ENCODE measurements around the gene JMJD8. TPM values are rescaled to one million over a fixed set of nuclear protein-coding genes. Genes with fewer than 3 reads are reported as not detected.

Gene JMJD8
- total RNA-seq, 1 experiment from 2014 or later = 73.9 TPM

GRCh38 chr16:721765-722540 lies 37.8 kb upstream of the JMJD8 start:
- TF ChIP-seq POLR2AphosphoS5 (IDR thresholded peaks at IDR 0.05; ENCODE audit: low read depth, low read length) (no peak; the same call in 1 of the 2 replicates), SIN3A (IDR thresholded peaks at IDR 0.05; ENCODE audit: borderline replicate concordance, insufficient read depth, low read depth, low read length) (no peak), TCF7L2 (IDR thresholded peaks at IDR 0.05; ENCODE audit: low read depth, low read length) (no peak), REST (IDR thresholded peaks at IDR 0.05; ENCODE audit: insufficient read depth in 1 of 2, low read depth in 2 of 2, low read length in 1 of 2) (no peak), CTCF (IDR thresholded peaks at IDR 0.05) (no peak)
- ATAC-seq (no peak), DNase-seq (ENCODE audit: low read depth, low spot score) (no peak)
- in situ Hi-C loops (cut with HindIII; ENCODE audit: low pct_unique_long_range_greater_than_20kb, low sequenced_read_pairs) = no loop called here
- ChIA-PET POLR2A (interaction anchor here (0.6 to 1.2 kb wide), 2 partner anchors 9 to 284 kb away, joined by 5 to 8 read pairs; no protein-coding TSS in a partner anchor), CTCF (interaction anchor here (0.6 kb wide), 2 partner anchors 18 to 87 kb away, joined by 3 read pairs; no protein-coding TSS in a partner anchor)
- peaks cover 42% of the 10 kb centered on the region for H3K4me1 ChIP-seq (ENCODE audit: control insufficient read depth, insufficient read depth, low read length)
- H3K27me3 ChIP-seq (ENCODE audit: control insufficient read depth, insufficient read depth, low read length) = no peaks in the 10 kb centered on the region
- intact Hi-C loops (cut with micrococcal nuclease; ENCODE audit: unreplicated experiment) = no loop called here
- TSS peak; percentile 56 for BruUV-seq (replicated peaks)
- no peaks in the 10 kb centered on the region for H3K9me3 ChIP-seq (ENCODE audit: control insufficient read depth, insufficient read depth, low read depth, low read length)
- no peaks in the 10 kb centered on the region; the same call in 1 of the 2 replicates for H3K36me3 ChIP-seq (ENCODE audit: control insufficient read depth, insufficient read depth, low read length)
- peak overlapping the region; percentile 46 to 77 for H3K4me3 ChIP-seq (ENCODE audit: low read depth in 2 of 2, low read length in 2 of 2)
- peak overlapping the region; percentile 72 for H3K27ac ChIP-seq (ENCODE audit: low read length)

- no peaks in the 10 kb centered on the region for H3K9me3 ChIP-seq (ENCODE audit: control insufficient read depth, insufficient read depth, low read depth, low read length)
- intact Hi-C loops (cut with micrococcal nuclease; ENCODE audit: unreplicated experiment) = no loop called here
- CTCF ChIA-PET = interaction anchor here (0.6 to 1.1 kb wide), 3 partner anchors 9 to 88 kb away, joined by 3 read pairs; no protein-coding TSS in a partner anchor
- H3K4me1 ChIP-seq (ENCODE audit: control insufficient read depth, insufficient read depth, low read length) = peaks cover 45% of the 10 kb centered on the region
- POLR2A ChIA-PET = interaction anchor here (0.6 to 1.2 kb wide), 2 partner anchors 9 to 285 kb away, joined by 5 to 8 read pairs; no protein-coding TSS in a partner anchor
- no peaks in the 10 kb centered on the region for H3K27me3 ChIP-seq (ENCODE audit: control insufficient read depth, insufficient read depth, low read length)
- no peak for TF ChIP-seq TCF7L2 (IDR thresholded peaks at IDR 0.05; ENCODE audit: low read depth, low read length)
- TF ChIP-seq REST (IDR thresholded peaks at IDR 0.05; ENCODE audit: insufficient read depth in 1 of 2, low read depth in 2 of 2, low read length in 1 of 2) = peak in 1 of 2 experiments; percentile 66; a peak in 2 of 4 replicates
- TF ChIP-seq POLR2AphosphoS5 (IDR thresholded peaks at IDR 0.05; ENCODE audit: low read depth, low read length) = peak; percentile 31
- H3K36me3 ChIP-seq (ENCODE audit: control insufficient read depth, insufficient read depth, low read length) = no peaks in the 10 kb centered on the region; the same call in 1 of the 2 replicates
- no peak for DNase-seq (ENCODE audit: low read depth, low spot score)
- H3K4me3 ChIP-seq (ENCODE audit: low read depth in 2 of 2, low read length in 2 of 2) = peak within 1 kb of the TSS; percentile 72 to 77
- peak within 1 kb of the TSS; percentile 93 for H3K27ac ChIP-seq (ENCODE audit: low read length)
- in situ Hi-C loops (cut with HindIII; ENCODE audit: low pct_unique_long_range_greater_than_20kb, low sequenced_read_pairs) = no loop called here
- BruUV-seq (replicated peaks) = no TSS peak
- ATAC-seq = peak; percentile 70
These were observed 37.0 kb upstream of the JMJD8 start, which contains the start of gene ANTKMT for GRCh38 chr16:720990-721764. TSS of gene ANTKMT (plus strand) at chr16:721146. CDS start at chr16:721275, 129 bp downstream.
